EL (cell line): Measurements from ENCODE around the gene MAP4K2.
A peak's percentile ranks its signal among the peaks of the same experiment; 100 is the strongest.
"Not testable (repeated sequence)": the region's sequence is repeated elsewhere in the genome, so short reads cannot be mapped to it uniquely, and the experiment has no call there.

ENCODE experiments used
- DNase-seq: peaks from one replicate; pipeline ENCODE4 v3.0.0-alpha.2; 2016

Gene MAP4K2

GRCh38 chr11:64838600-64839334 is 35.8 kb upstream of the MAP4K2 start:
- no peak for DNase-seq

GRCh38 chr11:64837887-64838351 is 34.9 kb upstream of the MAP4K2 start:
- DNase-seq: no peak

GRCh38 chr11:64836448-64837072 is 33.5 kb upstream of the MAP4K2 start:
- no peak for DNase-seq

DNA sequence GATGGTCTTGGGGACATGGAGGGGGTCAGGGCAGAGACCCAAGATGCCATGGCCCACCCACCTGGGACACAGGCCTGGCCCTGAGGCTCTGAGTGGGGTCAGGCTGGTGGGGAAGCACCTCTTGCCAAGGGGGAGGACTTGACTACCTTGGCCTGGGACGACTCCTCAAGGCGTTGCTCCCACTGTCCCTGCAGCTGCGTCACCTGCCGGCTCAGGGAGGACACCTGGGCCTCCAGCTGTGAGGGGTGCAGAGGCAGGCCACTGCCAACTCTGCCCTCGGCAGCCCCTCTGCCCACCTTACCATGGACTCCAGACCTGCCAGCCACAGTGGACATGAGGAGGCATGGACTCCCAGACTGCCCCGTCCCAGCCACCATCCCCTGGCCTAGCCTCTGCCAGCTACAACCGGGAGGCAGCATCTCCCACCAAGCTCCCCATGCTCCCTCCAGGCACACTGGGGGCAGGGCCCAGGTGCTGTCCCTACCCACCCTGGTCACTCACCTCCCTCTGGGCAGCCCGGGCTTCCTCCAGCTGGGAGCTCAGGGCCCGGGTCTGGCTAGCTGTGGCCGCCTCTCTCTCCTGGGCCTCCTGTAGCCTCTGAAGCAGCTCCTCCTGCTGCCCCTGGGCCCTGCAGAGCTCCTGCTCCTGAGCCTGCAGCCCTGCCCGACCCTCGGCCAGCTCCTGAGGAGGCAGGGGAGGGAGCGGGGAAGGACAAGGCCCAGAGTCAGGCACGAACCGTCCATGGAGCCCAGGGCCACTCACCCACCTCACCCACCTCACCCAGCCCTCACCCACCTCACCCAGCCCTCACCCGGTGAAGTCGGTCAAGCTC is 32.8 kb upstream of the MAP4K2 start:
- DNase-seq: no peak

DNA sequence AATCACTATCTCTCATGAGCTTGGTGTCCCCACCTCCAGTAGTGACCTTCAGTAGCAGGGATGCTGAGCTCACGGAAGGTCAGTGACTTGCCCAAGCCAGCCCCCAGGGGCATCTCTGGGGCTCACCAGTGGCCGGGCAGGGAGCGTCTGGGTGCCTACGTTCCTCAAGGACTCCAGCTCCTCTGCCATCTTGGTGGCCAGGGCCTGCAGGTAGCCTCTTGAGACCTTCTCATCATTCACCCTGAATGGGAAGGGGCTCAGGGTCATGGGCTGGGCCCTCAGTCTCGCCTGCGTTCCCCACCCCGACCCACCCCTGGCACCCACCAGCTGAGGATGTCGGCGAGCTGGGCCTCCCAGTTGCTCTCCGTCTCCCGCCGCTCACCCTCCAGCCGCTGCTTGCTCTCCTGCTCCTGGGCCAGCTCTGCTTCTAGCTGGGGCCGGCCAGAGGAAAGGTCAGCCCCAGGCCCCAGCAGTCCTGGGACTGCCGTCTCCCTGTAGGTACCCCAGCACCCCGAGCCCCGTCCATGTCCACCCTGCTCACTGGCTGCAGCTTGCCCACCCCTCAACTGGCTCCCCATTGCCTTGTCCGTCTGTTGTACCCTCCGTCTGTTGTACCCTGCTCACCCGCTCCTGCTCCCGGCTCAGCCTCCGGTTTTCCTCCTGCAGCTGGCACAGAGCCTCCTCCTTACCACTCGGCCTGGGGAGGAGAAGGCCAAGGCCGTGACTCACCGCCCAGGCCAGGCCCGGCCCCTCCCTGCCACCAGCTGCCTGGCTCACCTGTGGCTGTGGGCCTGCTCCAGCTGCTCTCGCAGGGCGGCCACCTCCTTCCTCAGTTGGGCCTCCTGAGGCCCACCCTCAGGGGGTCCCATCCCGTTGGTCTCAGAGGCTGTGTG is 32.0 kb upstream of the MAP4K2 start:
- peak; percentile 76 for DNase-seq

DNA sequence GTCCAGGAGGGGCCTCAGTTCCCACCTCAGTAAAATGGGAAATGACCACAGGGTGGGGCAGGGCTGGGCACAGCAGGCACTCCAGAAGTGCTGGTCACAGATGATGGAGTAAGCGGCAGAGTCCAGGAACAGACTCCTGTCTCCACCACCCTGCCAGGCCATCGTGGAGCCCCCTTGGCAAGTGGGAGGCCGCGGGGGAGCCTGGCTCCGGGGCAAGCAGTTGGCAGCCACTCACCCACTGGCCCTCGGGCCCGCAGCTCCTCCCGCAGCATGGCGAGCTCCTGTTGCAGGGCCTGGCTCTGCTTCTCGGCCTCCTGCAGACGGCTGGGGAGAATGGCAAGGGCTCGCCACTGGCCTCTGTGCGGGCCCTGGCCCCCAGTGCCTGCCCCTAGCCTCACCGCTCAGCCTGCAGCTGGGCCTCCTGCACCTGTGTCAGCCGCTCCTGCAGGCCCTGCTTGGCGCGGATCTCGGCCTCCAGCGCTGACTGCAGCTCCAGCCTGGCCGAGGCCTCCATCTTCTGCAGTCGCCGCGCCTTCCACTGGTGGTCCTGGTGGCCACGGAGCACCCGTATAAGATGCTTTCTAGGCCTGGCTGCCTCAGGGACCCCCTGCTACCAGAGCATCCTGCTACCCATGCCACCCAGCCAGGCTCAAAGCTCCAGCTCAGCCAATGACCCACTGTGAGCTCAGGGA is 31.2 kb upstream of the MAP4K2 start:
- no peak for DNase-seq

DNA sequence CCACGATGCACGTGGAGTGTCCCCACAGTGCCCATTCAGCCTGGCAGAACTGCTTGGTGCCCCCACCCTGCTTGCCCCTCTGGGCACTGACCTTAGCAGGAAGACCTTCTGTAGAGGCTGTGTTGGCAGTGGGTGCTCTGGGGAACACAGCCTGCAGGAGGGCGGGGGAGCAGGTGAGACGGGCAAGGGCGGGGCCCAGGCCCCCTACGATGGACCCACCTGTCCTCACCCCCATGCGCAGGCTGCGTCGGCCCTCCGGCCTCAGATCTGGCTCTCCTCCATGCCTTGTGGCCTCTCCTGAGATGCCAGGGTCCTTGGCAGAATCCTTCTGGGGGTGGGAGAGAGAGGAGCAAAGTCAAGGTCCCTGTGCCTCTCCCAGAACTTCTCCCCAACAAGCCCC is 30.5 kb upstream of the MAP4K2 start:
- DNase-seq: no peak

DNA sequence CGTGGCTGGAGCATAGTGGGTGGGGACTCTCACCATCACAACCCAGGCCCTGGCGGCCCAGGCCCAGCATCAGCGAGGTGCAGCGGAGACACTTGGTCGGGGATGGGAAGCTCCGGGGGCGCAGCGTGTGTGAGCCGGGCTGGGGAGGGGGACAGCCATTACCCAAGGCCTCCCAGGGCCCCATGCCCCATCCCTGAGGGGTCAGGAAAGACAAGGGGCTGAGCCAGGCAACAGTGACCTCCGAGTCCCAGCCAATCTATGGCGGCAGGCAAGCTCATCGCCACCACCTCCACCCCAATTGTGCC is 30.1 kb upstream of the MAP4K2 start:
- DNase-seq: no peak

GRCh38 chr11:64832467-64833197 is 29.6 kb upstream of the MAP4K2 start:
- no peak for DNase-seq

DNA sequence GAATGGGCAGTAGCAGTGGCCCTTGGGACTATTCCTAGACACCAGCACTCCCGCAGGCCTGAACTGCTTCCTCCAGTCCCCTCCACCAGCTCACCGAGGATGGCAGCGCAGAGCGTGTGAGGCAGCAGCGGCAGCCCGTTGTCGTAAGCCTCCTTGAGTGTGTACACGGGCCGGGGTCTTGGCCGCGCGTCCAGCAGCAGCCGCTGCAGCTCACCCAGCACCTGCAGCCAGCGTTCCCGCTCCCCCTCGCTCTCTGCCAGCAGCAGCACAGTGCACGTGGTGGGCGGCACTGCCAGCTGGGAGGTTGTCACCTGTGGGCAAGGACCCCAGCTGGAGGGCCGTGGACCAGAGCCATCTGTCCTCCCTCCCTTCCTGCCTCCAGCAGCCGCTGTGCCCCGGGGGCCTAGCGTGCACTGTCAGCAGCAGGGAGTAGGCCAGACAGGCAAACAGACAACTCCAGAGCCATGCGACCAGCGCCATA is 28.4 kb upstream of the MAP4K2 start:
- DNase-seq: no peak

DNA sequence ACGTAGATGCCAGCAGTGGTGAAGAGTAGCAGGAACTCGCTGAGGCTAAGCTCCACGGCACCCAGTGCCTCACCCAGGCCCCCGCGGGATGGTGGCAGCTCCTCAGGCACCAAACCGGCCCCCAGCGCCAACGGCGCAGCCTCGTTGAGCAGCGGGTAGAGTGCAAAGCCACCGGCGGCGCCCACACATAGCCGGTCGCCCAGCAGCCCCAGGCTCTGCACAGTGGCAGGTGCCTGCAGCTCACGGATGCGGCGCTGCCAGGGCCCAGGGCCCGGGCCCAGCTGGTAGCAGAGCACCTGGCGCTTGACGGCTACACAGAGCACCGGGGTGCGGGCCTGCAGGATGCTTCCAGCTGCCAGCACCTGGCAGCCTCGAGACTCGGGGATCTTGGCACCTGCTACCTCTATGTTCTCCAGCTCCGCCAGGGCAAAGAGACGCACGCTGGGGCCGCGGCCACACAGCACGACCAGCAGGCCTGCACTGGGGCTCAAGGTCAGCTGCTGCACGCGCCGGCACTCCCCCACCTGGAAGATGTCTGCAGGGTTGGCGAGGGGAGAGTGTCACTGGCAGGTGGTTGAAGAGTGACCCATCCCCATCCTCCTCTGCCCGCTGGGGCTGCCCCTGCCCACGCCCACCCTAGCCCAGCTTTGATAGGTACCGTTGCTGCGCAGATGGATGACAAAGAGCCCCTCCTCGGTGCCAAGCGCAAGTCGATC is 26.7 kb upstream of the MAP4K2 start:
- no peak for DNase-seq

DNA sequence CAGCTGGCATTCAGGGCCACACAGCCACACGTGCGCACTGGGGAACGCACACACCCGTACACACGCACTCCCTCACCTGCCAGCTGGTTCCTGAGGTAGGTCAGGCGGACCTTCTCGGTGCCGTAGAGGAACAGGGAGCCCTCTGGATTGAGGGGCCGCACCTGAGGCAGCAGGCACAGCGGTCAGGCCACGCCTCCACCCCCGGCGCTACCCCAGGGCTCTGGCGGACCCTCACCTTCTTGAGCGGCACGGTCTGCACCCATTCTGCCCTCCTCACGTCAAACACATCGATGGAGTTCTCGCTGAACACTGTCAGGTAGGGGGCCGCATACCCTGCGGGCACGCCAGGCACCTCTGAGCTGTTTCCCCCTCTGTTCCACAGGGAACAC is 24.4 kb upstream of the MAP4K2 start:
- DNase-seq: no peak

- DNase-seq: no peak
These were observed 23.8 kb upstream of the MAP4K2 start for GRCh38 chr11:64826578-64827450.

- DNase-seq: no peak
These were observed 23.0 kb upstream of the MAP4K2 start for GRCh38 chr11:64826062-64826461.

- DNase-seq: no peak
These were observed 20.6 kb upstream of the MAP4K2 start for GRCh38 chr11:64823568-64824119.

DNA sequence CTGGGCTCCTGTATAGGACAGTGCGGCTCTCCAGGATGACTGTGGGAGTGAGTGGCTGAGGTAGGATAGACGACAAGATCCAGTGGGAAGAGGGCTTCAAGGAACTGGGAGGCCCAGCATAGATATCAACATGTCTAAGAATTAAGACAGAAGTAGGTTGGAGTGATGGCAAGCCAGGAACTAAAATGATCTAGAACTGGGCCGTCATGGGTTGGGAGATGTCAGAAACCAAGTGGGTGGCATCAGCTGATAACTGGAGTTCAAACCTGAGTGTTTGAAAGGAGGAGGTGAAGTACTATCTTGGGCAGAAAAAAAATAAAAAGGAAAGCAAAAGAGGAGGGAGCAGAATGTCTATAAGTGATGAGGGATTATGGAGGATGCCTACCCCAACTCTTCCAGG is 14.5 kb upstream of the MAP4K2 start:
- no peak for DNase-seq

GRCh38 chr11:64815433-64815832 is 12.4 kb upstream of the MAP4K2 start:
- DNase-seq: not testable (repeated sequence)

DNA sequence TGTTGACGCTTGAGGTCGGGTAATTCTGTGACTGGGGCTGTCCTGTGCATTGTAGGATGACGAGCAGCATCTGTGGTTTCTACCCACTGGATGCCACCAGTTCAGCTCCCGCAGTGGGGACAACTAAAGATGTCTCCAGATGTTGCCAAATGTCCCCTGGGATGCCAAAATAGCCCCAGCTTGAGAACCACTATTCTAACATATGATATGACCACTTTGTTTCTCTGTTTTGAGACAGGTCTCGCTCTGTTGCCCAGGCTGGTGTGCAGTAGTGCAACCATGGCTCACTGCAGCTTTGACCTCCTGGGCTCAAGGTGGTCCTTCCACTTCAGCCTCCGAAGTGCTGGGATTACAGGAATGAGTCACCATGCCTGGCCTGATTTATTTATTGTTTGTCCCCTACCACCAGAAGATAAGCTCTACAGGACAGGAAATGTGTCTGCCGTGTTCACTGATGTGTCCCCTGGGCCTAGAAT is 11.7 kb upstream of the MAP4K2 start:
- DNase-seq: no peak

DNA sequence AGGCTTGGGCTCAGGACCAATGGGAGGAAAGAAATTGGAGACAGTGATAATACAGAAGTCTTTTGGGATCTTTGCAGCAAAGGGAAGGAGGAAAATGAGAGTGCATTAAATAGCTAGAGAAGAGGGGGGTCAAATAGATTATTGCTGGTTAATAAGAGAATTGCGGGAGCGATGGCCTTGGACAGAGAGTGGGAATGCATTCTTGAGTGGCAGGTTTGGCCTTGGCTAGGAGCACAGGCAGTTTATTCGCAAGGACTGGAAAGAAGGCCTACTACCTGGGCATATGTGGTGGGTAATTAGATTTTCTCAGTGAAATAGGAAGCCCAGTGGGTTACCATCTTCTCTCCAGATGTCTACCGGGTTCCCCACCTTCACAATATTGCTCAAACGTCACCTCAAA is 10.8 kb upstream of the MAP4K2 start:
- DNase-seq: no peak
